ENCODE measurements around the gene FSTL3. TPM values are rescaled to one million over a fixed set of nuclear protein-coding genes. Genes with fewer than 3 reads are reported as not detected.
A peak's percentile ranks its signal among the peaks of the same experiment; 100 is the strongest.
"Not testable (repeated sequence)": the region's sequence is repeated elsewhere in the genome, so short reads cannot be mapped to it uniquely, and the experiment has no call there.

Gene FSTL3
- total and polyA plus RNA-seq, 4 donors, result 2.2 to 8.4 (median 6.0) TPM

DNA sequence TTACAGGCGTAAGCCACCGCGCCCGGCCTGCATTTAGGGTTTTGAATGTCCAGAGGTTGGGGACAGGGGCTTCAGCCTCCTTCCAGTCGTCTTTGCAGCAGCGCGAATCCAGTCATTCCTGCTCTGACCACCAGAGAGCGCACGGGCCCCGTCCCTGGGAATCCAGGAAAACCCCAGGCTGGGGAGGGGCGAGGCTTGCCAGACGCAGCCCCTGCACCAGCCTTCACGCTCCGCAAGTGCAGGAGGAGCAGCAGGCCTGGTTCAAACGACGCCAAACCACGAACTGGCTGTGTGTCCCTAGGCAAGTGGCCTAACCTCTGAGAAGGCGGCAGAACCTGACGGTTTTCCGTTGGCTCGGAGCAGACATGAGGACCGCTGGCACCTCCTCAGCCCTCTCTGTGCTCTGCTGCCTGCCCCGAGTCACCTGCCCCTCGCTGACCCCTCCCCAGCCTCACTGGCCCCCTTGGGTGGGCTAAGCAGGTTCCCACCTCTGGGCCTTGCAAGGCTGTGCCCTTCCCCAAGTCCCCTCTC is 11.2 kb upstream of the FSTL3 start:
- H3K27ac ChIP-seq (ENCODE audit: low read depth in 1 of 2, low read length in 2 of 2), result no peak overlapping the region
- H3K27me3 ChIP-seq (ENCODE audit: control insufficient read depth in 4 of 4, insufficient read depth in 4 of 4, low read length in 3 of 4), result no peaks in the 10 kb centered on the region
- H3K9ac ChIP-seq (ENCODE audit: low read depth in 1 of 2, low read length in 2 of 2), result no peak overlapping the region
- H3K9me3 ChIP-seq (ENCODE audit: control insufficient read depth in 4 of 4, low read length in 3 of 4), result no peaks in the 10 kb centered on the region
- H3K36me3 ChIP-seq (ENCODE audit: control insufficient read depth in 4 of 4, insufficient read depth in 3 of 4, low read depth in 1 of 4, low read length in 3 of 4), result no peaks in the 10 kb centered on the region
- peaks cover 3 to 37% (median 24%) of the 10 kb centered on the region in 4 donors for H3K4me1 ChIP-seq (ENCODE audit: control insufficient read depth in 4 of 4, insufficient read depth in 4 of 4, low read length in 3 of 4)
- H3K4me3 ChIP-seq (ENCODE audit: low read depth in 1 of 3, low read length in 3 of 3), result no peak overlapping the region
- TF ChIP-seq GABPA (IDR thresholded peaks at IDR 0.05 in 1 of 2, conservative IDR thresholded peaks at IDR 0.05 in 1 of 2) (no peak), RXRA (IDR thresholded peaks at IDR 0.05) (no peak), YY1 (IDR thresholded peaks at IDR 0.05) (no peak), FOXA2 (IDR thresholded peaks at IDR 0.05) (no peak), RAD21 (IDR thresholded peaks at IDR 0.05) (peak; percentile 87 to 95), TAF1 (conservative IDR thresholded peaks at IDR 0.05) (no peak), HNF4G (IDR thresholded peaks at IDR 0.05) (no peak), SP1 (IDR thresholded peaks at IDR 0.05) (peak; percentile 20), HNF4A (conservative IDR thresholded peaks at IDR 0.05) (no peak), EGR1 (IDR thresholded peaks at IDR 0.05; ENCODE audit: low read depth in 2 of 2) (no peak), JUND (IDR thresholded peaks at IDR 0.05) (no peak), FOXA1 (IDR thresholded peaks at IDR 0.05) (no peak), NR2F2 (IDR thresholded peaks at IDR 0.05) (no peak)
- TF ChIP-seq, protein P1, sequence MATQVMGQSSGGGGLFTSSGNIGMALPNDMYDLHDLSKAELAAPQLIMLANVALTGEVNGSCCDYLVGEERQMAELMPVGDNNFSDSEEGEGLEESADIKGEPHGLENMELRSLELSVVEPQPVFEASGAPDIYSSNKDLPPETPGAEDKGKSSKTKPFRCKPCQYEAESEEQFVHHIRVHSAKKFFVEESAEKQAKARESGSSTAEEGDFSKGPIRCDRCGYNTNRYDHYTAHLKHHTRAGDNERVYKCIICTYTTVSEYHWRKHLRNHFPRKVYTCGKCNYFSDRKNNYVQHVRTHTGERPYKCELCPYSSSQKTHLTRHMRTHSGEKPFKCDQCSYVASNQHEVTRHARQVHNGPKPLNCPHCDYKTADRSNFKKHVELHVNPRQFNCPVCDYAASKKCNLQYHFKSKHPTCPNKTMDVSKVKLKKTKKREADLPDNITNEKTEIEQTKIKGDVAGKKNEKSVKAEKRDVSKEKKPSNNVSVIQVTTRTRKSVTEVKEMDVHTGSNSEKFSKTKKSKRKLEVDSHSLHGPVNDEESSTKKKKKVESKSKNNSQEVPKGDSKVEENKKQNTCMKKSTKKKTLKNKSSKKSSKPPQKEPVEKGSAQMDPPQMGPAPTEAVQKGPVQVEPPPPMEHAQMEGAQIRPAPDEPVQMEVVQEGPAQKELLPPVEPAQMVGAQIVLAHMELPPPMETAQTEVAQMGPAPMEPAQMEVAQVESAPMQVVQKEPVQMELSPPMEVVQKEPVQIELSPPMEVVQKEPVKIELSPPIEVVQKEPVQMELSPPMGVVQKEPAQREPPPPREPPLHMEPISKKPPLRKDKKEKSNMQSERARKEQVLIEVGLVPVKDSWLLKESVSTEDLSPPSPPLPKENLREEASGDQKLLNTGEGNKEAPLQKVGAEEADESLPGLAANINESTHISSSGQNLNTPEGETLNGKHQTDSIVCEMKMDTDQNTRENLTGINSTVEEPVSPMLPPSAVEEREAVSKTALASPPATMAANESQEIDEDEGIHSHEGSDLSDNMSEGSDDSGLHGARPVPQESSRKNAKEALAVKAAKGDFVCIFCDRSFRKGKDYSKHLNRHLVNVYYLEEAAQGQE (IDR thresholded peaks at IDR 0.05), result no peak
- TF ChIP-seq, protein P2, sequence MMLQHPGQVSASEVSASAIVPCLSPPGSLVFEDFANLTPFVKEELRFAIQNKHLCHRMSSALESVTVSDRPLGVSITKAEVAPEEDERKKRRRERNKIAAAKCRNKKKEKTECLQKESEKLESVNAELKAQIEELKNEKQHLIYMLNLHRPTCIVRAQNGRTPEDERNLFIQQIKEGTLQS (IDR thresholded peaks at IDR 0.05), result no peak
- TF ChIP-seq, protein P3, sequence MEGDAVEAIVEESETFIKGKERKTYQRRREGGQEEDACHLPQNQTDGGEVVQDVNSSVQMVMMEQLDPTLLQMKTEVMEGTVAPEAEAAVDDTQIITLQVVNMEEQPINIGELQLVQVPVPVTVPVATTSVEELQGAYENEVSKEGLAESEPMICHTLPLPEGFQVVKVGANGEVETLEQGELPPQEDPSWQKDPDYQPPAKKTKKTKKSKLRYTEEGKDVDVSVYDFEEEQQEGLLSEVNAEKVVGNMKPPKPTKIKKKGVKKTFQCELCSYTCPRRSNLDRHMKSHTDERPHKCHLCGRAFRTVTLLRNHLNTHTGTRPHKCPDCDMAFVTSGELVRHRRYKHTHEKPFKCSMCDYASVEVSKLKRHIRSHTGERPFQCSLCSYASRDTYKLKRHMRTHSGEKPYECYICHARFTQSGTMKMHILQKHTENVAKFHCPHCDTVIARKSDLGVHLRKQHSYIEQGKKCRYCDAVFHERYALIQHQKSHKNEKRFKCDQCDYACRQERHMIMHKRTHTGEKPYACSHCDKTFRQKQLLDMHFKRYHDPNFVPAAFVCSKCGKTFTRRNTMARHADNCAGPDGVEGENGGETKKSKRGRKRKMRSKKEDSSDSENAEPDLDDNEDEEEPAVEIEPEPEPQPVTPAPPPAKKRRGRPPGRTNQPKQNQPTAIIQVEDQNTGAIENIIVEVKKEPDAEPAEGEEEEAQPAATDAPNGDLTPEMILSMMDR (IDR thresholded peaks at IDR 0.05; ENCODE audit: low read depth, low read length, missing input control), result peak; percentile 80
- TF ChIP-seq, protein P4, sequence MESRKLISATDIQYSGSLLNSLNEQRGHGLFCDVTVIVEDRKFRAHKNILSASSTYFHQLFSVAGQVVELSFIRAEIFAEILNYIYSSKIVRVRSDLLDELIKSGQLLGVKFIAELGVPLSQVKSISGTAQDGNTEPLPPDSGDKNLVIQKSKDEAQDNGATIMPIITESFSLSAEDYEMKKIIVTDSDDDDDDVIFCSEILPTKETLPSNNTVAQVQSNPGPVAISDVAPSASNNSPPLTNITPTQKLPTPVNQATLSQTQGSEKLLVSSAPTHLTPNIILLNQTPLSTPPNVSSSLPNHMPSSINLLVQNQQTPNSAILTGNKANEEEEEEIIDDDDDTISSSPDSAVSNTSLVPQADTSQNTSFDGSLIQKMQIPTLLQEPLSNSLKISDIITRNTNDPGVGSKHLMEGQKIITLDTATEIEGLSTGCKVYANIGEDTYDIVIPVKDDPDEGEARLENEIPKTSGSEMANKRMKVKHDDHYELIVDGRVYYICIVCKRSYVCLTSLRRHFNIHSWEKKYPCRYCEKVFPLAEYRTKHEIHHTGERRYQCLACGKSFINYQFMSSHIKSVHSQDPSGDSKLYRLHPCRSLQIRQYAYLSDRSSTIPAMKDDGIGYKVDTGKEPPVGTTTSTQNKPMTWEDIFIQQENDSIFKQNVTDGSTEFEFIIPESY (IDR thresholded peaks at IDR 0.05), result no peak
- TF ChIP-seq, protein P5, sequence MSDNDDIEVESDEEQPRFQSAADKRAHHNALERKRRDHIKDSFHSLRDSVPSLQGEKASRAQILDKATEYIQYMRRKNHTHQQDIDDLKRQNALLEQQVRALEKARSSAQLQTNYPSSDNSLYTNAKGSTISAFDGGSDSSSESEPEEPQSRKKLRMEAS (IDR thresholded peaks at IDR 0.05), result no peak
- 16% methylated on average over 24 of the region's 24 CpGs for WGBS
- peak; percentile 85 for DNase-seq (ENCODE audit: low spot score)

DNA sequence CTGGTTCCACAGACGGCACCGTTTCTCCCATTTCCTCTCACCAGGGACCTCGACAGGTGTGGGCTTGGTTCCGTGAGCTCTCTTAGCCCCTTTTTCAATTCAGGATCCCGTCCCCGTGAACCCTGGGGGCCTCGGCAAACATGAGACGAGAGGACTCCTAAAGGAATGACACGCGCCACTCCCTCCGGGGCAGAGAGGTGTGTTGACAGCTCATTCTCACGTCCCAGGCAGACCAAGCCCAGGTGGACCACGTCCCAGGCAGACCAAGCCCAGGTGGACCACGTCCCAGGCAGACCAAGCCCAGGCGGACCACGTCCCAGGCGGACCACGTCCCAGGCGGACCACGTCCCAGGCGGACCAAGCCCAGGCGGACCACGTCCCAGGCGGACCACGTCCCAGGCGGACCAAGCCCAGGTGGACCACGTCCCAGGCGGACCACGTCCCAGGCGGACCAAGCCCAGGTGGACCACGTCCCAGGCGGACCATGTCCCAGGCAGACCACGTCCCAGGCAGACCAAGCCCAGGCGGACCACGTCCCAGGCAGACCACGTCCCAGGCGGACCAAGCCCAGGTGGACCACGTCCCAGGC is 9.1 kb upstream of the FSTL3 start:
- not testable (repeated sequence) for H3K4me3 ChIP-seq (ENCODE audit: low read depth in 1 of 3, low read length in 3 of 3); H3K27ac ChIP-seq (ENCODE audit: low read depth in 1 of 2, low read length in 2 of 2); H3K36me3 ChIP-seq (ENCODE audit: control insufficient read depth in 4 of 4, insufficient read depth in 3 of 4, low read depth in 1 of 4, low read length in 3 of 4); DNase-seq (ENCODE audit: low spot score); H3K9ac ChIP-seq (ENCODE audit: low read depth in 1 of 2, low read length in 2 of 2); H3K9me3 ChIP-seq (ENCODE audit: control insufficient read depth in 4 of 4, low read length in 3 of 4); H3K27me3 ChIP-seq (ENCODE audit: control insufficient read depth in 4 of 4, insufficient read depth in 4 of 4, low read length in 3 of 4)
- peaks cover 0 to 18% (median 13%) of the 10 kb centered on the region in 4 donors for H3K4me1 ChIP-seq (ENCODE audit: control insufficient read depth in 4 of 4, insufficient read depth in 4 of 4, low read length in 3 of 4)
- 87% methylated on average over 37 of the region's 38 CpGs for WGBS

DNA sequence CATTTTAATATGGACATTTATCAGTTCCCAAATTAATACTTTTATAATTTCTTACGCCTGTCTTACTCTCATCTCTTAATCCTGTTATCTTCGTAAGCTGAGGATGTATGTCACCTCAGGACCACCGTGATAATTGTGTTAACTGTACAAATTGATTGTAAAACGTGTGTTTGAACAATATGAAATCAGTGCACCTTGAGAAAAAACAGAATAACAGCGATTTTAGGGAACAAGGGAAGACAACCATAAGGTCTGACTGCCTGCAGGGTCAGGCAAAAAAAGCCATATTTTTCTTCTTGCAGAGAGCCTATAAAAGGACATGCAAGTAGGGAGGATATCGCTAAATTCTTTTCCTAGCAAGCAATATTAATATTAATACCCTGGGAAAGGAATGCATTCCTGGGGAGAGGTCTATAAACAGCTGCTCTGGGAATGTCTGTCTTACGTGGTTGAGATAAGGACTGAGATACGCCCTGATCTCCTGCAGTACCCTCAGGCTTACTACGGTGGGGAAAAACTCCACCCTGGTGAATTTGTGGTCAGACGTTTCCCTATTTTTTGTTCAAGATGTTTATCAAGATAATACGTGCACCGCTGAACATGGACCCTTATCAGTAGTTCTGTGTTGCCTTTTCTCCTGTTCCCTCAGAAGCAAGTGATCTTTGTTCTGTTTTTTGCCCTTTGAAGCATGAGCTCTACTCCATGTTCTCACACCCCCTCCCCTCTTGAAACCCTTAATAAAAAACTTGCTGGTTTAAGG is 7.3 kb upstream of the FSTL3 start:
- H3K27ac ChIP-seq (ENCODE audit: low read depth in 1 of 2, low read length in 2 of 2); H3K4me3 ChIP-seq (ENCODE audit: low read depth in 1 of 3, low read length in 3 of 3); H3K9ac ChIP-seq (ENCODE audit: low read depth in 1 of 2, low read length in 2 of 2); H3K9me3 ChIP-seq (ENCODE audit: control insufficient read depth in 4 of 4, low read length in 3 of 4); H3K27me3 ChIP-seq (ENCODE audit: control insufficient read depth in 4 of 4, insufficient read depth in 4 of 4, low read length in 3 of 4); H3K36me3 ChIP-seq (ENCODE audit: control insufficient read depth in 4 of 4, insufficient read depth in 3 of 4, low read depth in 1 of 4, low read length in 3 of 4); DNase-seq (ENCODE audit: low spot score): not testable (repeated sequence)
- H3K4me1 ChIP-seq (ENCODE audit: control insufficient read depth in 4 of 4, insufficient read depth in 4 of 4, low read length in 3 of 4), result peaks cover 0 to 13% (median 9%) of the 10 kb centered on the region in 4 donors
- WGBS, result 54% methylated on average over 12 of the region's 12 CpGs
